ENCODE data around the gene THRB.

THRB gene

GRCh38 chr3:24485511-24485910 is 9.1 kb downstream of the THRB start:
- DNase-seq, result no peak

- no peak for DNase-seq
These were observed 10.8 kb downstream of the THRB start for GRCh38 chr3:24483873-24484272.

- DNase-seq, result no peak
These were observed 12.4 kb downstream of the THRB start for GRCh38 chr3:24482096-24482705.

- DNase-seq, result no peak
These were observed 13.5 kb downstream of the THRB start for GRCh38 chr3:24481193-24481592.

- DNase-seq, result no peak
These were observed 14.2 kb downstream of the THRB start for GRCh38 chr3:24480497-24480896.

- DNase-seq, result no peak
These were observed 14.8 kb downstream of the THRB start for GRCh38 chr3:24479816-24480215.

- no peak for DNase-seq
These were observed 17.6 kb downstream of the THRB start for GRCh38 chr3:24476871-24477656.

GRCh38 chr3:24475925-24476324 is 18.7 kb downstream of the THRB start:
- no peak for DNase-seq

- DNase-seq, result no peak
These were observed 19.8 kb downstream of the THRB start for GRCh38 chr3:24474862-24475261.

GRCh38 chr3:24472358-24472757 is 22.3 kb downstream of the THRB start:
- DNase-seq, result no peak

- DNase-seq, result no peak
These were observed 23.2 kb downstream of the THRB start for GRCh38 chr3:24471486-24471885.

- DNase-seq, result no peak
These were observed 24.4 kb downstream of the THRB start for GRCh38 chr3:24470277-24470676.

GRCh38 chr3:24464389-24464788 is 30.3 kb downstream of the THRB start:
- no peak for DNase-seq

GRCh38 chr3:24462737-24463136 is 31.9 kb downstream of the THRB start:
- no peak for DNase-seq

GRCh38 chr3:24460974-24461373 is 33.7 kb downstream of the THRB start:
- no peak for DNase-seq

- DNase-seq, result no peak
These were observed 36.9 kb downstream of the THRB start for GRCh38 chr3:24457719-24458118.

- DNase-seq, result no peak
These were observed 39.8 kb downstream of the THRB start for GRCh38 chr3:24454856-24455255.

- no peak for DNase-seq
These were observed 40.3 kb downstream of the THRB start for GRCh38 chr3:24454393-24454792.

GRCh38 chr3:24451461-24452099 is 43.1 kb downstream of the THRB start:
- DNase-seq, result no peak

GRCh38 chr3:24450160-24450907 is 44.3 kb downstream of the THRB start:
- no peak for DNase-seq

GRCh38 chr3:24447836-24448235 is 46.8 kb downstream of the THRB start:
- DNase-seq, result no peak

GRCh38 chr3:24446032-24446431 is 48.6 kb downstream of the THRB start:
- no peak for DNase-seq

GRCh38 chr3:24443476-24443875 is 51.2 kb downstream of the THRB start:
- DNase-seq, result no peak

All from NCI-H524 treated with DMSO at 0.1 percent for 48 hours (cell line).